Vagina (tissue), 2 donors: ENCODE data around the gene NUP35.

Experiments used
- POLR2A ChIP-seq, 2 donors: fragments of 450-650 bp; IDR thresholded peaks; one replicate each; pipeline ENCODE4 v1.6.1; 2017; ENCODE audit warnings: antibody characterized with exemption in 2 of 2, mild to moderate bottlenecking in 2 of 2, moderate library complexity in 2 of 2
- TF ChIP-seq, protein P1 (sequence below), 3 experiments: fragments of 450-650 bp in 2 of 3; fragments of 200-600 bp in 1 of 3; sonication (generic) in 1 of 3; IDR thresholded peaks; one replicate each; pipeline ENCODE4 v1.5.1; 2017 to 2019; ENCODE audit warnings: antibody characterized with exemption in 3 of 3, mild to moderate bottlenecking in 2 of 3, moderate library complexity in 2 of 3

DNA sequence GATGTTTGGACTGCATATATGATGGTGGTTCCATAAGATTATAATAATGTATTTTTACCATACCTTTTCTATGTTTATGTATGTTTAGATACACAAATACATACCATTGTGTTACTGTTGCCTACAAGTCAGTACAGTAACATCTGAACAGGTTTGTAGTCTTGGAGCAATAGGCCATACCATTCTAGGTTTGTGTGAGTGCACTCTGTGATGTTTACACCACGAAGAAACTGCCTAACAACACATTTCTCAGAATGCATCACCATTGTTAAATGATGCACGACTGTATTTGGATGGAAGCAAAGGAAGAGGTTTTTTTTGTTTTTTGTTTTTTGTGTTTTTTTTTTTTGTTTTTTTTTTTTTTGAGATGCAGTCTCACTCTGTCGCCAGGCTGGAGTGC, 36.2 kb upstream of the NUP35 start:
- TF ChIP-seq, protein P1, sequence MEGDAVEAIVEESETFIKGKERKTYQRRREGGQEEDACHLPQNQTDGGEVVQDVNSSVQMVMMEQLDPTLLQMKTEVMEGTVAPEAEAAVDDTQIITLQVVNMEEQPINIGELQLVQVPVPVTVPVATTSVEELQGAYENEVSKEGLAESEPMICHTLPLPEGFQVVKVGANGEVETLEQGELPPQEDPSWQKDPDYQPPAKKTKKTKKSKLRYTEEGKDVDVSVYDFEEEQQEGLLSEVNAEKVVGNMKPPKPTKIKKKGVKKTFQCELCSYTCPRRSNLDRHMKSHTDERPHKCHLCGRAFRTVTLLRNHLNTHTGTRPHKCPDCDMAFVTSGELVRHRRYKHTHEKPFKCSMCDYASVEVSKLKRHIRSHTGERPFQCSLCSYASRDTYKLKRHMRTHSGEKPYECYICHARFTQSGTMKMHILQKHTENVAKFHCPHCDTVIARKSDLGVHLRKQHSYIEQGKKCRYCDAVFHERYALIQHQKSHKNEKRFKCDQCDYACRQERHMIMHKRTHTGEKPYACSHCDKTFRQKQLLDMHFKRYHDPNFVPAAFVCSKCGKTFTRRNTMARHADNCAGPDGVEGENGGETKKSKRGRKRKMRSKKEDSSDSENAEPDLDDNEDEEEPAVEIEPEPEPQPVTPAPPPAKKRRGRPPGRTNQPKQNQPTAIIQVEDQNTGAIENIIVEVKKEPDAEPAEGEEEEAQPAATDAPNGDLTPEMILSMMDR (IDR thresholded peaks at IDR 0.05), result no peak
- no peak for TF ChIP-seq POLR2A (IDR thresholded peaks at IDR 0.05)
